H1 (cell line): ENCODE results near the gene EDC3. TPM values are rescaled to one million over a fixed set of nuclear protein-coding genes. Genes with fewer than 3 reads are reported as not detected.

Experiments
- CTCF ChIA-PET: fragments of 300-600 bp; sonication (Branson Sonifier 250); formaldehyde crosslinking; loops from one replicate; lab custom pipeline; 2021; ENCODE audit not compliant: partially characterized antibody; lab: Charles Lee
- POLR2A ChIA-PET: fragments of 300-600 bp; sonication (Branson Sonifier 250); formaldehyde crosslinking; loops from one replicate; lab custom pipeline; 2021; ENCODE audit warnings: inconsistent platforms; ENCODE audit not compliant: partially characterized antibody; lab: Charles Lee
- DNase-seq, 2 experiments: peaks; one replicate each; pipeline versions ENCODE4 v3.0.0 to v3.0.0-alpha.2; 2010 to 2022; ENCODE audit warnings: low spot score in 2 of 2, low read depth in 1 of 2, mixed read lengths in 1 of 2
- FAIRE-seq: peaks from 2 replicates; lab custom pipeline; 2011; peaks lifted over from hg19 to GRCh38; lab: Jason Lieb, UNC
- H2AFZ ChIP-seq: 2 replicates; pipeline ENCODE4 v1.8.1; 2012; ENCODE audit warnings: low read length, inconsistent platforms
- H2AK5ac ChIP-seq: 2 replicates; pipeline ENCODE4 v1.6.1; 2013; ENCODE audit warnings: low read depth, low read length
- H2BK120ac ChIP-seq: replicated peaks from 2 replicates; pipeline ENCODE3; 2013; ENCODE audit warnings: low read depth, low read length, inconsistent platforms
- H2BK12ac ChIP-seq: 2 replicates; pipeline ENCODE4 v1.6.1; 2013; ENCODE audit warnings: low read depth, low read length
- H2BK15ac ChIP-seq: 2 replicates; pipeline ENCODE4 v1.6.1; 2013; ENCODE audit warnings: low read length
- H2BK20ac ChIP-seq: 2 replicates; pipeline ENCODE4 v1.6.1; 2013; ENCODE audit warnings: low read length
- H2BK5ac ChIP-seq: 2 replicates; pipeline ENCODE4 v1.6.1; 2013; ENCODE audit warnings: low read depth, low read length
- H3K14ac ChIP-seq: 2 replicates; pipeline ENCODE4 v1.6.1; 2013; ENCODE audit warnings: inconsistent platforms; ENCODE audit not compliant: insufficient read length
- H3K18ac ChIP-seq: 2 replicates; pipeline ENCODE4 v1.6.1; 2013; ENCODE audit warnings: low read length; ENCODE audit errors: extremely low read depth
- H3K23ac ChIP-seq: 2 replicates; pipeline ENCODE4 v1.6.1; 2013; ENCODE audit warnings: inconsistent platforms; ENCODE audit not compliant: insufficient read length
- H3K23me2 ChIP-seq: 2 replicates; pipeline ENCODE4 v1.6.1; 2013; ENCODE audit warnings: low read depth, low read length
- H3K27ac ChIP-seq: 2 replicates; pipeline ENCODE4 v1.6.1; 2011; ENCODE audit warnings: low read depth, low read length, inconsistent platforms
- H3K27me3 ChIP-seq, 4 experiments: replicated peaks in 1 of 4; 1 replicate in 1 of 4; 2 replicates in 3 of 4; pipeline versions ENCODE4 v1.6.1 to v1.8.1; 2011 to 2013; ENCODE audit warnings: low read length in 3 of 4, mild to moderate bottlenecking in 3 of 4, inconsistent platforms in 2 of 4, mixed read lengths in 2 of 4, moderate library complexity in 1 of 4; ENCODE audit not compliant: control insufficient read depth in 3 of 4, insufficient read depth in 3 of 4; ENCODE audit errors: extremely low read depth in 1 of 4
- H3K36me3 ChIP-seq, 4 experiments: 2 replicates each; pipeline versions ENCODE4 v1.6.1 to v1.8.1; 2011 to 2013; ENCODE audit warnings: mild to moderate bottlenecking in 4 of 4, low read length in 3 of 4, moderate library complexity in 2 of 4, control low read depth in 1 of 4, inconsistent platforms in 1 of 4; ENCODE audit not compliant: insufficient read depth in 4 of 4, control insufficient read depth in 2 of 4
- H3K4ac ChIP-seq: replicated peaks from 2 replicates; pipeline ENCODE3; 2013; ENCODE audit warnings: low read length, low read depth, mixed read lengths, inconsistent platforms; ENCODE audit not compliant: insufficient read length
- H3K4me1 ChIP-seq, 4 experiments: replicated peaks in 1 of 4; 1 replicate in 1 of 4; 2 replicates in 3 of 4; pipeline versions ENCODE4 v1.6.1 to v1.8.1; 2011 to 2013; ENCODE audit warnings: low read length in 3 of 4, inconsistent platforms in 2 of 4, mixed read lengths in 1 of 4; ENCODE audit not compliant: insufficient read depth in 4 of 4, control insufficient read depth in 3 of 4
- H3K4me2 ChIP-seq, 2 experiments: 2 replicates each; pipeline versions ENCODE4 v1.6.1 to v1.8.1; 2011 to 2013; ENCODE audit warnings: low read depth in 2 of 2, low read length in 2 of 2, control low read depth in 1 of 2, inconsistent platforms in 1 of 2, mild to moderate bottlenecking in 1 of 2; ENCODE audit not compliant: insufficient read depth in 1 of 2
- H3K4me3 ChIP-seq, 4 experiments: fragments of 200-600, 300-600 bp in 1 of 4; sonication (generic), shearing (Covaris generic), sonication (Bioruptor Twin) in 1 of 4; 2 replicates each; pipeline versions ENCODE4 v1.5.1 to v1.8.1; 2011 to 2016; ENCODE audit warnings: low read length in 4 of 4, low read depth in 3 of 4, control low read depth in 2 of 4, inconsistent platforms in 2 of 4, mild to moderate bottlenecking in 2 of 4, mixed read lengths in 1 of 4, moderate library complexity in 1 of 4; ENCODE audit not compliant: insufficient read depth in 2 of 4; ENCODE audit errors: extremely low read depth in 1 of 4
- H3K56ac ChIP-seq: replicated peaks from 2 replicates; pipeline ENCODE3; 2013; ENCODE audit warnings: low read depth, mild to moderate bottlenecking, mixed read lengths, low read length, inconsistent platforms; ENCODE audit not compliant: insufficient read length
- H3K79me1 ChIP-seq: 2 replicates; pipeline ENCODE4 v1.6.1; 2013; ENCODE audit warnings: low read depth, low read length, control low read depth
- H3K79me2 ChIP-seq, 2 experiments: 2 replicates each; pipeline versions ENCODE4 v1.6.1 to v1.8.1; 2012 to 2013; ENCODE audit warnings: low read length in 2 of 2, mild to moderate bottlenecking in 2 of 2, inconsistent platforms in 1 of 2; ENCODE audit not compliant: insufficient read depth in 2 of 2, control insufficient read depth in 1 of 2
- H3K9ac ChIP-seq, 4 experiments: replicated peaks in 1 of 4; 1 replicate in 1 of 4; 2 replicates in 3 of 4; pipeline versions ENCODE4 v1.6.1 to v1.8.1; 2011 to 2013; ENCODE audit warnings: low read depth in 3 of 4, low read length in 3 of 4, control low read depth in 2 of 4, mild to moderate bottlenecking in 2 of 4, moderate library complexity in 2 of 4, inconsistent platforms in 1 of 4; ENCODE audit errors: extremely low read depth in 1 of 4
- H3K9me3 ChIP-seq, 2 experiments: 2 replicates each; pipeline versions ENCODE4 v1.6.1 to v1.8.1; 2012 to 2013; ENCODE audit warnings: mild to moderate bottlenecking in 2 of 2, moderate library complexity in 2 of 2, control low read depth in 1 of 2, inconsistent platforms in 1 of 2, low read depth in 1 of 2, low read length in 1 of 2, mixed read lengths in 1 of 2; ENCODE audit not compliant: insufficient read depth in 2 of 2
- H4K20me1 ChIP-seq, 2 experiments: replicated peaks in 1 of 2; 2 replicates each; pipeline versions ENCODE3 to v1.8.1; 2011 to 2013; ENCODE audit warnings: inconsistent platforms in 2 of 2, low read length in 2 of 2, mild to moderate bottlenecking in 1 of 2; ENCODE audit not compliant: insufficient read depth in 2 of 2, control insufficient read depth in 1 of 2
- H4K5ac ChIP-seq: 2 replicates; pipeline ENCODE4 v1.6.1; 2013; ENCODE audit warnings: low read length, low read depth, mixed read lengths, inconsistent platforms; ENCODE audit not compliant: insufficient read length
- H4K8ac ChIP-seq: 2 replicates; pipeline ENCODE4 v1.8.0; 2013; ENCODE audit warnings: mild to moderate bottlenecking, moderate library complexity, low read length, inconsistent platforms; ENCODE audit not compliant: insufficient read depth; ENCODE audit errors: extremely low read depth
- H4K91ac ChIP-seq: replicated peaks from 2 replicates; pipeline ENCODE3; 2013; ENCODE audit warnings: low read length, mixed read lengths, inconsistent platforms; ENCODE audit not compliant: insufficient read length
- ATF3 ChIP-seq: IDR thresholded peaks from 2 replicates; pipeline ENCODE4 v1.6.1; 2011; ENCODE audit warnings: low read depth, mild to moderate bottlenecking, low read length; ENCODE audit not compliant: insufficient read depth
- CBX8 ChIP-seq: fragments of 300-800, 300-1000 bp; sonication (generic); IDR thresholded peaks from 2 replicates; pipeline ENCODE4 v1.7.1; 2016; ENCODE audit warnings: low read depth, low read length, borderline replicate concordance
- EP300 ChIP-seq, 2 experiments: IDR thresholded peaks; 1 replicate in 1 of 2; 2 replicates in 1 of 2; pipeline ENCODE4 v1.6.1; 2011 to 2012; ENCODE audit warnings: low read depth in 2 of 2, low read length in 2 of 2, mild to moderate bottlenecking in 2 of 2, borderline replicate concordance in 1 of 2, inconsistent platforms in 1 of 2, moderate library complexity in 1 of 2
- EZH2 ChIP-seq: fragments of 200-600 bp; sonication (generic); IDR thresholded peaks from 2 replicates; pipeline ENCODE4 v1.7.1; 2012; ENCODE audit warnings: low read depth, mild to moderate bottlenecking, moderate library complexity, low read length, inconsistent platforms; ENCODE audit not compliant: severe bottlenecking
- GTF2F1 ChIP-seq: IDR thresholded peaks from 2 replicates; pipeline ENCODE4 v1.6.1; 2012; ENCODE audit warnings: low read depth, low read length, improper control_type of control experiment, borderline replicate concordance
- MAX ChIP-seq: IDR thresholded peaks from 2 replicates; pipeline ENCODE4 v1.6.1; 2012; ENCODE audit warnings: inconsistent platforms
- SAP30 ChIP-seq: fragments of 300-600 bp; sonication (generic); IDR thresholded peaks from 2 replicates; pipeline ENCODE4 v1.7.1; 2012; ENCODE audit warnings: low read length, moderate library complexity, mild to moderate bottlenecking, inconsistent platforms; ENCODE audit not compliant: insufficient read depth, insufficient replicate concordance
- SP2 ChIP-seq: IDR thresholded peaks from 2 replicates; pipeline ENCODE4 v1.6.1; 2012; ENCODE audit warnings: mild to moderate bottlenecking, low read length, inconsistent platforms
- SRF ChIP-seq: IDR thresholded peaks from 2 replicates; pipeline ENCODE4 v1.6.1; 2011; ENCODE audit warnings: mild to moderate bottlenecking, low read depth, low read length, moderate library complexity
- ZNF274 ChIP-seq: IDR thresholded peaks from 2 replicates; pipeline ENCODE4 v1.7.0; 2012; ENCODE audit warnings: low read length, borderline replicate concordance; ENCODE audit errors: extremely low read depth
- WGBS, 2 experiments: shearing (Covaris generic) in 1 of 2; methylation state at CpG; one replicate each; pipeline versions ENCODE4 v1.1.6 to v1.1.7; 2013 to 2015; ENCODE audit warnings: low lambda C conversion rate in 2 of 2, mixed read lengths in 2 of 2, inconsistent platforms in 1 of 2, low coverage in 1 of 2, missing lambda C conversion rate in 1 of 2; ENCODE audit not compliant: insufficient replicate concordance in 2 of 2, insufficient coverage in 1 of 2, insufficient read length in 1 of 2; ENCODE audit errors: extremely low coverage in 1 of 2, missing lambda C conversion rate in 1 of 2; 5-methylcytosine and 5-hydroxymethylcytosine counted together
- polyA plus RNA-seq, 7 experiments: library from polyadenylated mRNA; depleted of rRNA in 3 of 7; stranded (reverse) in 5 of 7; unstranded in 2 of 7; fragments of >200 nt in 5 of 7; fragments of 200-250 nt in 2 of 7; gene quantifications; 1 replicate in 5 of 7; 2 replicates in 1 of 7; 4 replicates in 1 of 7; pipeline versions ENCODE4 v1.2.1 to v1.2.3, GENCODE V29; 2011 to 2013; ENCODE audit warnings: missing spikeins in 2 of 7, mixed read lengths in 2 of 7
- total RNA-seq: library from RNA; stranded (reverse); fragmentation: NEBNext Ultra II Directional; extraction: Animal tissue kit (Norgen Biotek cat#: 25700); gene quantifications from 2 replicates; pipeline ENCODE4 v1.2.1, GENCODE V29; 2021

Gene EDC3
- total and polyA plus RNA-seq, 2 of the 8 experiments (the other 6 are each of a cell fraction or from before 2014, with no cell fraction given), result 45.0 to 50.8 TPM

- H3K9ac ChIP-seq, result no peak overlapping the region
- H2AK5ac ChIP-seq, result no peak overlapping the region
- ChIA-PET POLR2A (interaction anchor here (1.0 to 1.1 kb wide), 2 partner anchors 12 to 21 kb away, joined by 3 read pairs; no protein-coding TSS in a partner anchor), CTCF (interaction anchor here (0.6 to 24.1 kb wide), 10 partner anchors 7 to 151 kb away, joined by 3 to 538 read pairs (median 4); partner anchors contain the start of genes CLK3 and CSK)
- no peak overlapping the region for H2AFZ ChIP-seq
- H3K79me2 ChIP-seq, result peaks cover 0 to 5% of the 10 kb centered on the region in 2 experiments; a peak in 1 of 4 replicates
- DNase-seq (no peak), FAIRE-seq (no peak)
- H4K8ac ChIP-seq, result no peak overlapping the region
- no peak overlapping the region for H2BK15ac ChIP-seq
- 91% methylated on average over 5 of the region's 5 CpGs; no CpG with 5 or more reads in 1 of the 2 experiments for WGBS, 2 experiments
- no peak overlapping the region for H2BK20ac ChIP-seq
- peaks cover 0 to 4% (median 3%) of the 10 kb centered on the region in 4 experiments; a peak in 4 of 7 replicates for H3K4me1 ChIP-seq
- H3K4me3 ChIP-seq, result no peak overlapping the region
- no peaks in the 10 kb centered on the region for H3K27me3 ChIP-seq
- no peak overlapping the region for H4K91ac ChIP-seq
- no peak overlapping the region for H3K14ac ChIP-seq
- no peak overlapping the region for H3K56ac ChIP-seq
- no peak overlapping the region for H2BK5ac ChIP-seq
- H3K23me2 ChIP-seq, result no peaks in the 10 kb centered on the region
- no peak overlapping the region for H3K4ac ChIP-seq
- H2BK12ac ChIP-seq, result no peak overlapping the region
- H2BK120ac ChIP-seq, result no peak overlapping the region
- no peak overlapping the region for H3K4me2 ChIP-seq
- H3K18ac ChIP-seq, result no peak overlapping the region
- no peaks in the 10 kb centered on the region for H3K9me3 ChIP-seq
- H4K5ac ChIP-seq, result no peak overlapping the region
- no peaks in the 10 kb centered on the region; a peak in 1 of 8 replicates for H3K36me3 ChIP-seq
- H3K79me1 ChIP-seq, result peaks cover 11% of the 10 kb centered on the region; the same call in 1 of the 2 replicates
- H4K20me1 ChIP-seq, result peaks cover 0 to 5% of the 10 kb centered on the region in 2 experiments
- no peak overlapping the region for H3K27ac ChIP-seq
- no peak overlapping the region for H3K23ac ChIP-seq
- TF ChIP-seq GTF2F1, result no peak
- no peak for TF ChIP-seq MAX
- TF ChIP-seq SAP30, result no peak
- TF ChIP-seq CBX8, result no peak
- no peak for TF ChIP-seq SP2
- no peak for TF ChIP-seq ZNF274
- TF ChIP-seq SRF, result no peak
- no peak for TF ChIP-seq ATF3
- TF ChIP-seq EP300 (IDR thresholded peaks at IDR 0.05; ENCODE audit: borderline replicate concordance in 1 of 2, low read depth in 2 of 2, low read length in 2 of 2), result no peak
- TF ChIP-seq EZH2, result no peak
Measured at GRCh38 chr15:74648051-74648842, 47.6 kb downstream of the EDC3 start.
